HepG2 (cell line): ENCODE results near the gene CLDN7. TPM values are rescaled to one million over a fixed set of nuclear protein-coding genes. Genes with fewer than 3 reads are reported as not detected.

ENCODE experiments used
- ATAC-seq: fragments of 200-7000 bp; cut with Tn5 transposase; 3 replicates; pipeline ENCODE4 v1.9.1; 2020; ENCODE audit warnings: mild to moderate bottlenecking, moderate library complexity
- BruUV-seq: library from RNA; stranded (reverse); fragments of 400-500 nt; replicated peaks from 2 replicates; lab custom pipeline; 2021; lab: Mats Ljungman, UMichigan
- CTCF ChIA-PET: fragments of 300-600 bp; formaldehyde crosslinking; extraction: SDS; loops from one replicate; lab custom pipeline; 2021; ENCODE audit warnings: low total read pairs, inconsistent platforms, low intra/inter-chr PET ratio; lab: Yijun Ruan, JAX
- POLR2A ChIA-PET: fragments of 350-600 bp; sonication (Branson Sonifier 250); formaldehyde crosslinking; loops from one replicate; lab custom pipeline; 2020; ENCODE audit warnings: antibody characterized with exemption, inconsistent platforms; lab: Yijun Ruan, JAX
- DNase-seq: peaks from one replicate; pipeline ENCODE4 v3.0.0-alpha.2; 2015; ENCODE audit warnings: low spot score
- FAIRE-seq: peaks from 3 replicates; lab custom pipeline; 2011; peaks lifted over from hg19 to GRCh38; lab: Jason Lieb, UNC
- H2AFZ ChIP-seq: one replicate; pipeline ENCODE4 v1.6.1; 2011; ENCODE audit warnings: low read length, inconsistent platforms
- H3K27ac ChIP-seq: fragments of 300-600 bp; 3 replicates; pipeline ENCODE4 v1.8.0; 2011; ENCODE audit warnings: mixed run types, mild to moderate bottlenecking, mixed read lengths, low read length, inconsistent platforms; ENCODE audit not compliant: insufficient read depth; ENCODE audit errors: extremely low read length
- H3K27me3 ChIP-seq, 2 experiments: fragments of 200-600 bp in 1 of 2; 2 replicates in 1 of 2; 3 replicates in 1 of 2; pipeline versions ENCODE4 v1.6.0 to v1.8.0; 2011; ENCODE audit warnings: low read length in 2 of 2, mild to moderate bottlenecking in 2 of 2, moderate library complexity in 2 of 2, inconsistent platforms in 1 of 2; ENCODE audit not compliant: insufficient read depth in 2 of 2, control insufficient read depth in 1 of 2
- H3K36me3 ChIP-seq, 2 experiments: fragments of 200-600 bp in 1 of 2; replicated peaks in 1 of 2; 2 replicates in 1 of 2; 3 replicates in 1 of 2; pipeline versions ENCODE4 v1.5.1 to v1.8.0; 2011; ENCODE audit warnings: low read length in 2 of 2, inconsistent platforms in 1 of 2; ENCODE audit not compliant: insufficient read depth in 2 of 2, control insufficient read depth in 1 of 2
- H3K4me1 ChIP-seq: 2 replicates; pipeline ENCODE4 v1.5.1; 2012; ENCODE audit warnings: low read length, inconsistent platforms; ENCODE audit not compliant: insufficient read depth
- H3K4me2 ChIP-seq: 2 replicates; pipeline ENCODE4 v1.6.0; 2011; ENCODE audit warnings: low read depth, low read length, inconsistent platforms
- H3K4me3 ChIP-seq, 3 experiments: fragments of 200-600 bp in 1 of 3; sonication (generic), shearing (Covaris generic) in 1 of 3; replicated peaks in 1 of 3; 2 replicates each; pipeline ENCODE4 v1.5.1; 2011 to 2016; ENCODE audit warnings: low read length in 3 of 3, inconsistent platforms in 2 of 3, low read depth in 2 of 3, mild to moderate bottlenecking in 2 of 3, control low read depth in 1 of 3, mixed read lengths in 1 of 3; ENCODE audit not compliant: insufficient read depth in 1 of 3
- H3K79me2 ChIP-seq: one replicate; pipeline ENCODE4 v1.6.1; 2011; ENCODE audit warnings: low read length, inconsistent platforms; ENCODE audit not compliant: insufficient read depth
- H3K9ac ChIP-seq: 2 replicates; pipeline ENCODE4 v1.6.0; 2011; ENCODE audit warnings: mild to moderate bottlenecking, low read depth, low read length, inconsistent platforms; ENCODE audit not compliant: insufficient read depth
- H3K9me3 ChIP-seq: 2 replicates; pipeline ENCODE4 v1.5.1; 2012; ENCODE audit warnings: mild to moderate bottlenecking, low read length
- H4K20me1 ChIP-seq: 2 replicates; pipeline ENCODE4 v1.6.0; 2011; ENCODE audit warnings: inconsistent platforms, mild to moderate bottlenecking, low read length, moderate library complexity; ENCODE audit not compliant: insufficient read depth
- CBX1 ChIP-seq: IDR thresholded peaks from one replicate; pipeline ENCODE4 v1.6.1; 2016; ENCODE audit warnings: antibody characterized with exemption, low read depth
- HNRNPUL1 ChIP-seq: fragments of 200-400 bp; formaldehyde crosslinking; IDR thresholded peaks from 2 replicates; pipeline ENCODE4 v1.6.1; 2017; ENCODE audit warnings: low read depth, mild to moderate bottlenecking, low read length, moderate library complexity
- MED1 ChIP-seq: sonication (generic); formaldehyde crosslinking; IDR thresholded peaks from 2 replicates; pipeline ENCODE4 v1.4.0; 2020; ENCODE audit warnings: missing genetic modification reagents
- MNT ChIP-seq: fragments of 450-650 bp; IDR thresholded peaks from 2 replicates; pipeline ENCODE4 v1.6.1; 2016
- NCOA2 ChIP-seq: sonication (generic); formaldehyde crosslinking; IDR thresholded peaks from 2 replicates; pipeline ENCODE4 v1.8.0; 2022; ENCODE audit warnings: inconsistent platforms
- TMF1 ChIP-seq: sonication (generic); formaldehyde crosslinking; IDR thresholded peaks from 2 replicates; pipeline ENCODE4 v1.8.1; 2022; ENCODE audit warnings: low read depth, missing genetic modification reagents
- ZNF609 ChIP-seq: sonication (generic); formaldehyde crosslinking; IDR thresholded peaks from 2 replicates; pipeline ENCODE4 v1.4.0; 2020; ENCODE audit warnings: mild to moderate bottlenecking, missing genetic modification reagents, borderline replicate concordance
- ZNF644 ChIP-seq: IDR thresholded peaks from 2 replicates; pipeline ENCODE4 v1.6.1; 2016; ENCODE audit warnings: low read depth
- ZNF816 ChIP-seq: sonication (generic); formaldehyde crosslinking; IDR thresholded peaks from 2 replicates; pipeline ENCODE4 v1.8.0; 2022; ENCODE audit warnings: missing genetic modification reagents, mild to moderate bottlenecking, borderline replicate concordance
- WGBS: methylation state at CpG from one replicate; pipeline ENCODE4 v1.1.6; 2017; ENCODE audit warnings: low lambda C conversion rate; 5-methylcytosine and 5-hydroxymethylcytosine counted together
- in situ Hi-C: cut with HindIII; loops from 2 replicates; pipeline ENCODE4 v1.10.0; 2017; ENCODE audit warnings: low pct_unique_long_range_greater_than_20kb; ENCODE audit not compliant: extremely low pct_ligation_motif_present
- intact Hi-C: fragments of 100-400 bp; cut with micrococcal nuclease; formaldehyde crosslinking; loops from one replicate; pipeline ENCODE4 v1.10.0; 2022; ENCODE audit not compliant: unreplicated experiment
- polyA plus RNA-seq, 8 experiments: library from polyadenylated mRNA; depleted of rRNA in 3 of 8; stranded (reverse) in 7 of 8; unstranded in 1 of 8; fragments of >200 nt; fragmentation: Illumina TruSeq in 4 of 8; extraction: Trizol in 4 of 8; gene quantifications; 2 replicates each; pipeline versions ENCODE4 v1.2.1 to v1.2.3, GENCODE V29; 2011 to 2016; ENCODE audit warnings: low read depth in 4 of 8, missing spikeins in 1 of 8, mixed read lengths in 1 of 8; ENCODE audit not compliant: insufficient read depth in 1 of 8
- total RNA-seq, 5 experiments: library from RNA; depleted of rRNA; stranded (reverse); fragments of >200 nt; fragmentation: Illumina TruSeq; extraction: Trizol; gene quantifications; 2 replicates each; pipeline ENCODE4 v1.2.3, GENCODE V29; 2016; ENCODE audit warnings: low read depth in 1 of 5

CLDN7 gene
- total and polyA plus RNA-seq, 2 of the 13 experiments (the other 11 are each of a cell fraction or from before 2014, with no cell fraction given), result not detected

DNA sequence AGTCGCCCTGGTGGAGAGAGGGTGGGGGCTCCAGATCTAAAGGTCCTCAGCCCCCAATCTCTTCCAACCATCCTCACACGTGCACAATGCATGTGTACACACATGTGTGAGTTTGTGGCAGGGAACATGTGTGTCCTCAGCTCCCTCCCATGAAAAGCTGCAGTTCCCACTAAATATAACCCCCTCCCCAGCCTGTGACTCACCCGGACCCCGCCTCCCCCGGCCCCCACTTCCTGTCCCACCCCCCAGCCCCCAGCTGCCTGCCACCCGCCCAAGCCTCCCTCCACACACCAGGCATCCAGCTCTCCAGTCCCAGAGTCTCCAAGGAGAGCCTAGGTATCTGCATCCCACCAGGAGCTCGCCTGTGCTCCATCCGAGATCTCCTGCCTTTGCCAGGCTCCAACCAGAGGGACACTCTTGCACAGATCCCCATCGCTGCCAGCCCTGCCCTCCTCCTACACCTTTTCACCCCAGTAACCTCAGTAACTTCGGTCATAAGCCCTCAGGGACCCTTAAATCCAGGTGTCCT lies 46.6 kb downstream of the CLDN7 start:
- TF ChIP-seq ZNF644 (CRISPR knock-in tag), result no peak
- no peak for TF ChIP-seq HNRNPUL1
- no peak for TF ChIP-seq CBX1
- TF ChIP-seq ZNF609 (CRISPR knock-in tag), result no peak
- peak; percentile 13; the same call in 1 of the 2 replicates for TF ChIP-seq MNT
- TF ChIP-seq NCOA2, result 0 out of 2 replicates have a peak, but pooled peaks have one; percentile 1
- TF ChIP-seq TMF1 (CRISPR knock-in tag), result no peak
- no peak for TF ChIP-seq MED1 (CRISPR knock-in tag)
- no peak for TF ChIP-seq ZNF816
- TF ChIP-seq, all 625 proteins: peak for 2
- no peak overlapping the region for H3K27ac ChIP-seq
- DNase-seq, result no peak
- ChIA-PET POLR2A (interaction anchor here (1.0 to 2.9 kb wide), 4 partner anchors 37 to 180 kb away, joined by 3 to 35 read pairs (median 4); partner anchors contain the start of genes ASGR1 and SLC16A13), CTCF (interaction anchor here (1.9 kb wide), 1 partner anchor 170 kb away, joined by 10 read pairs; no protein-coding TSS in a partner anchor)
- H4K20me1 ChIP-seq, result peaks cover 3% of the 10 kb centered on the region; the same call in 1 of the 2 replicates
- no peak overlapping the region for H2AFZ ChIP-seq
- in situ Hi-C loops (loop anchor here (5.0 kb wide), 1 partner anchor 38 kb away; the partner anchor contains the start of gene ASGR1), intact Hi-C loops (no loop called here)
- BruUV-seq, result no TSS peak
- ATAC-seq, result no peak
- H3K9me3 ChIP-seq, result no peaks in the 10 kb centered on the region
- 10% methylated on average over 9 of the region's 10 CpGs for WGBS
- H3K4me2 ChIP-seq, result peak overlapping the region; percentile 77
- H3K27me3 ChIP-seq, result peaks cover 0 to 4% of the 10 kb centered on the region in 2 experiments; a peak in 2 of 5 replicates
- peaks cover 60% of the 10 kb centered on the region for H3K4me1 ChIP-seq
- H3K79me2 ChIP-seq, result peaks cover 6% of the 10 kb centered on the region
- FAIRE-seq, result no peak
- no peak overlapping the region for H3K9ac ChIP-seq
- H3K36me3 ChIP-seq, result no peaks in the 10 kb centered on the region
- H3K4me3 ChIP-seq, result peak overlapping the region in 1 of 3 experiments; percentile 42; a peak in 1 of 6 replicates
